ENCODE measurements around the gene EPHB1.

The EPHB1 gene

GRCh38 chr3:134757549-134758069, 37.5 kb upstream of the EPHB1 start:
- no peaks in the 10 kb centered on the region for H3K4me1 ChIP-seq (ENCODE audit: control insufficient read depth, insufficient read depth, low read length)
- H3K27me3 ChIP-seq (ENCODE audit: control insufficient read depth, insufficient read depth, low read length) = no peaks in the 10 kb centered on the region; the same call in 1 of the 2 replicates
- H3K4me3 ChIP-seq (ENCODE audit: low read depth, low read length) = no peak overlapping the region
- H3K9ac ChIP-seq (ENCODE audit: low read depth, low read length) = no peak overlapping the region
- no peaks in the 10 kb centered on the region for H3K36me3 ChIP-seq (ENCODE audit: control insufficient read depth, insufficient read depth, low read length)
- H3K9me3 ChIP-seq (ENCODE audit: control insufficient read depth, insufficient read depth, low read length) = no peaks in the 10 kb centered on the region
- no peak overlapping the region for H3K27ac ChIP-seq (ENCODE audit: low read depth, low read length)

- no peaks in the 10 kb centered on the region for H3K36me3 ChIP-seq (ENCODE audit: control insufficient read depth, insufficient read depth, low read length)
- no peak overlapping the region for H3K27ac ChIP-seq (ENCODE audit: low read depth, low read length)
- H3K4me1 ChIP-seq (ENCODE audit: control insufficient read depth, insufficient read depth, low read length) = no peaks in the 10 kb centered on the region
- H3K27me3 ChIP-seq (ENCODE audit: control insufficient read depth, insufficient read depth, low read length) = no peaks in the 10 kb centered on the region; the same call in 1 of the 2 replicates
- H3K9me3 ChIP-seq (ENCODE audit: control insufficient read depth, insufficient read depth, low read length) = no peaks in the 10 kb centered on the region
- no peak overlapping the region for H3K4me3 ChIP-seq (ENCODE audit: low read depth, low read length)
- no peak overlapping the region for H3K9ac ChIP-seq (ENCODE audit: low read depth, low read length)
These were observed 33.8 kb upstream of the EPHB1 start for GRCh38 chr3:134761213-134761612.

DNA sequence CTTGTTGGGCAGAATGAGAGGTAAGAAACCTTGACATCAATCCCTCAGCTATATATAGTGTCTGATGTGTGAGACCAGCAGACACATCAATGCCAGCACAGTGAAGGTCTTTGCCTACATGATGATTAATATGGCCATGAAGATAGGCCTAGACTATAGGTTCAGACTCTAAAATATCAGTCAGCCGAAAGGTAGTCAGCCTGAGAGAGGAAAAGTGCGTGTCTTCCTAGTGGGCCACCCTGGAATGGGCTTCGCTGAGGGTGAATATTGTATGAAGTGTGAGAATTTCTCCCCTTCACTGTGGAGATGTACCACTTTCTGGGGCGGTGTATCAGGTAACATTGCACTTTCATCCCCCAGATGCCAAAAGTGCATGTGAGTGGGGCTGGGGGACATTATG, 33.0 kb upstream of the EPHB1 start:
- H3K9me3 ChIP-seq (ENCODE audit: control insufficient read depth, insufficient read depth, low read length) = no peaks in the 10 kb centered on the region
- H3K27me3 ChIP-seq (ENCODE audit: control insufficient read depth, insufficient read depth, low read length) = no peaks in the 10 kb centered on the region
- H3K36me3 ChIP-seq (ENCODE audit: control insufficient read depth, insufficient read depth, low read length) = no peaks in the 10 kb centered on the region
- H3K9ac ChIP-seq (ENCODE audit: low read depth, low read length) = no peak overlapping the region
- no peaks in the 10 kb centered on the region for H3K4me1 ChIP-seq (ENCODE audit: control insufficient read depth, insufficient read depth, low read length)
- no peak overlapping the region for H3K27ac ChIP-seq (ENCODE audit: low read depth, low read length)
- H3K4me3 ChIP-seq (ENCODE audit: low read depth, low read length) = no peak overlapping the region

DNA sequence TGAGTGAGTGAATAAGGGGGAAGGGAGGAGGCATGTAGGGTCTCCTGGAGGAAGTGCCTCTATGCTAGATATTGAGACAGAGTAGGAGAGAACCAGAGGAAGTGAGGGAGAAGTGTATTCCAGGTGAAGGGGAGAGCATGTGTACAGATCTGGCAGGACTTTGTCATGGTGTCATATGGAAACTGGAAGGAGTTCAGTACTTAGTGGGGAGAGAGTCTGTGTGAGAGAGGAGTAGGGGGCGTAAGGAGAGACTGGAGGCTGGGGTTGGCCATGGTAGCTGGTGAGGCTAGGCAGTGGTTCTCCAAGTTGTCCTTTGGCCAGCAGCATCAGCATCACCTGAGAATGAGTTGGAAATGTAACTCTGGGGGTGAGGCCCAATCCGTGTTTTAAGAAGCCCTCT, 29.6 kb upstream of the EPHB1 start:
- no peaks in the 10 kb centered on the region for H3K27me3 ChIP-seq (ENCODE audit: control insufficient read depth, insufficient read depth, low read length)
- H3K9ac ChIP-seq (ENCODE audit: low read depth, low read length) = no peak overlapping the region
- no peaks in the 10 kb centered on the region for H3K9me3 ChIP-seq (ENCODE audit: control insufficient read depth, insufficient read depth, low read length)
- H3K4me3 ChIP-seq (ENCODE audit: low read depth, low read length) = no peak overlapping the region
- H3K4me1 ChIP-seq (ENCODE audit: control insufficient read depth, insufficient read depth, low read length) = no peaks in the 10 kb centered on the region
- no peak overlapping the region for H3K27ac ChIP-seq (ENCODE audit: low read depth, low read length)
- no peaks in the 10 kb centered on the region for H3K36me3 ChIP-seq (ENCODE audit: control insufficient read depth, insufficient read depth, low read length)

DNA sequence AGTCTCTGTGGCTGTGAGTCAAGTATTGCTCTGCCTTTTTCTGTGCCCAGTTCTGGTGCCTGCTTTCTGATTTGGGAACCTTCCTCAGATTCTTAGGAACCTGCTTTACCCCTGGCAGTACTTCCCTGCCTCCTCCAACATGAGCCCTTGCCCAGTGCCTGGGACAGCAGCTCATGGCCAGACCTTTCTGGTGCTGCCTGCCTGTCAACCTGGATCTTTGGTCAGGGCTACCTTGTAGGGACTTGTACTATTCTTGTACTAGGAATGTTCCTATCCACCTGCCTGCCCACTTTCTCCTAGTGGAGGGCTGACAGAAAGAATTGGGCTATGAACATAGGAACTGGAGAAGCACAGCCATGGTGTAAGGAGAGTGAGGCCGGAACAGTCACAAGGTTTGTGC, 28.8 kb upstream of the EPHB1 start:
- Histone ChIP-seq H3K27me3 (ENCODE audit: control insufficient read depth, insufficient read depth, low read length) (no peaks in the 10 kb centered on the region), H3K9ac (ENCODE audit: low read depth, low read length) (no peak overlapping the region), H3K4me1 (ENCODE audit: control insufficient read depth, insufficient read depth, low read length) (no peaks in the 10 kb centered on the region), H3K4me3 (ENCODE audit: low read depth, low read length) (no peak overlapping the region), H3K36me3 (ENCODE audit: control insufficient read depth, insufficient read depth, low read length) (no peaks in the 10 kb centered on the region), H3K9me3 (ENCODE audit: control insufficient read depth, insufficient read depth, low read length) (no peaks in the 10 kb centered on the region), H3K27ac (ENCODE audit: low read depth, low read length) (no peak overlapping the region)

DNA sequence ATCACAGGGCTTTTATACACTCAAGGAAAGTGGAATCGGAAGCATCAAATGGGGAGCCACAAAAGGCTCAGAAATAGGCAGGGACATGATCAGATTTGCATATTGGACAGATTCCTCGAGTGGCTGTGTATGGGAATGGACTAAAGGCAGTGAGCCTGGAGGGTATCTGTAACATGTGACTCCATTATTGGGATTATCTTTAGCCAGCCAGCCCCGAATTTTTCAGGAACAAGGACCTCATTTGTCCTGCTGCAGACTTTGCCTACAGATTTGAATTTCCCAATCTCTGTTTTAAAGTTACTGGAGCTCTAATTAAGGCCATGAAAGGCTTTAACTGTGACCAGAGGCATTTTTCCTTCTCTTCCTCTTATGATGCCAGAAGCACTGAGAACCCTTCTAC, 26.9 kb upstream of the EPHB1 start:
- Histone ChIP-seq H3K9me3 (ENCODE audit: control insufficient read depth, insufficient read depth, low read length) (no peaks in the 10 kb centered on the region), H3K27me3 (ENCODE audit: control insufficient read depth, insufficient read depth, low read length) (no peaks in the 10 kb centered on the region), H3K27ac (ENCODE audit: low read depth, low read length) (no peak overlapping the region), H3K36me3 (ENCODE audit: control insufficient read depth, insufficient read depth, low read length) (no peaks in the 10 kb centered on the region), H3K9ac (ENCODE audit: low read depth, low read length) (no peak overlapping the region), H3K4me1 (ENCODE audit: control insufficient read depth, insufficient read depth, low read length) (no peaks in the 10 kb centered on the region), H3K4me3 (ENCODE audit: low read depth, low read length) (no peak overlapping the region)

DNA sequence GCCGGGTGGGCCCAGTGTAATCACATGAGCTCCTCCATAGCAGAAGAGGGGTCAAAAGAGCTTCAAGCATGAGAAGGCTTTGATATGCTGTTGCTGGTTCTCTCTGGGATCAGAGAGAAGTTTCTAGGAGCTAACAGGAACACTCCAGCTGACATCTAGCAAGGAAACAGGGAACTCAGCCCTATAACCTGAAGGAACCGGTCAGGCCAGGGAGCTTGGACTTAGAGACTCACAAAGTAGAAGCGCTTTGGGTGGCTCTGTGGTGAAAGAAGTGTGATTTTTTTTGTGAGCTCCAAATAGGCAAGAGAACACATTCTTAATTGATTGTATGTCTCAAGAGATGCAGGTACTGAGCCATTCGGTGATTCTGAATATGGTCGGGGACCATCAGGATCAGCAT, 26.2 kb upstream of the EPHB1 start:
- Histone ChIP-seq H3K36me3 (ENCODE audit: control insufficient read depth, insufficient read depth, low read length) (no peaks in the 10 kb centered on the region), H3K4me1 (ENCODE audit: control insufficient read depth, insufficient read depth, low read length) (no peaks in the 10 kb centered on the region), H3K27ac (ENCODE audit: low read depth, low read length) (no peak overlapping the region), H3K27me3 (ENCODE audit: control insufficient read depth, insufficient read depth, low read length) (no peaks in the 10 kb centered on the region), H3K9ac (ENCODE audit: low read depth, low read length) (no peak overlapping the region), H3K4me3 (ENCODE audit: low read depth, low read length) (no peak overlapping the region), H3K9me3 (ENCODE audit: control insufficient read depth, insufficient read depth, low read length) (no peaks in the 10 kb centered on the region)

DNA sequence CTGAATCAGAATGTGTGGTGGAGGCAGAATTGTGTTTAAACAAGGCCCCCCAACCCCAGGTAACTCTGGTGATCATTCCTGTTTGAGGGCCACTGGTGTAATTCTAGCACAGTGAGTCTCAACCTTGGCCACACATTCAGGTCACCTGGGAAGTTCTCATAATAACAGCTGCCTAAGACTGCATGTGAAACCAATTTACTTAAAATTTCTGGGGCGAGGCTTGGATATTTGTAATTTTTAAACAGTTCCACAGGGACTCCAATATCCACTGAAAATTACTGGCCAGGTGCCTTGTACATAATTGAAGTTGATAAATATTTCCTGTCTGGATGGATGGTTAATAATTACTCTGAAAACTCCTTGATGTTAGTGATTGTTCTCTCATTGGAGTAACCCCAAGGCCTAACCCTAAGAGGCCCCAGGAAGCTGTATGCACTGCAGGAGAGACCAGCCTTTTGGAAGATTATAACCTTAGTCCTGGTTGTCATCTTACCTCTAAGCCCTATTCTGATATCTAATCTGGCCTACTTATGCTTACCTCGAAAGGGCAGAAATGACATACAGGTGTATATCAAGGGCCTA, 25.7 kb upstream of the EPHB1 start:
- H3K9ac ChIP-seq (ENCODE audit: low read depth, low read length) = no peak overlapping the region
- no peaks in the 10 kb centered on the region for H3K27me3 ChIP-seq (ENCODE audit: control insufficient read depth, insufficient read depth, low read length)
- no peaks in the 10 kb centered on the region for H3K4me1 ChIP-seq (ENCODE audit: control insufficient read depth, insufficient read depth, low read length)
- H3K27ac ChIP-seq (ENCODE audit: low read depth, low read length) = no peak overlapping the region
- no peaks in the 10 kb centered on the region for H3K9me3 ChIP-seq (ENCODE audit: control insufficient read depth, insufficient read depth, low read length)
- H3K4me3 ChIP-seq (ENCODE audit: low read depth, low read length) = no peak overlapping the region
- H3K36me3 ChIP-seq (ENCODE audit: control insufficient read depth, insufficient read depth, low read length) = no peaks in the 10 kb centered on the region

DNA sequence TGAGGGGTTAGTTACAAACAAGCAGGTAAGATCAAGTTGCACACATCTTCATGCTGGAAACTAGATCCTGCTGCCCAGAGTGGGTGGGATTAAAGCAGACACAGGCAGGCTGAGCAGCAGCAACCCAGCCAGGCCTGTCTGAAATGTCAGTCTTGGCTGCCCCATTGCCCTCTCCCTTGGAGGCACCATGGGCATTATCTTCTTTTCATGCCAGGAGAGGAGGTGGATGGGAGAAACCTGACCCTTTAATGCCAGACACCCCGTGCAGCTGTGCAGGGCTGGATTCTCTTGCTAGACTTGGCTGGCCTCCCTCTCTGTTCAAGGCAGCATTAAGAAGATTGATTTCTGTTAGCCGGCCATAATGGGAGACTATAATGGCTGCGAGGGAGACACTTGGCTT, 23.0 kb upstream of the EPHB1 start:
- no peaks in the 10 kb centered on the region for H3K27me3 ChIP-seq (ENCODE audit: control insufficient read depth, insufficient read depth, low read length)
- no peak overlapping the region for H3K27ac ChIP-seq (ENCODE audit: low read depth, low read length)
- H3K9me3 ChIP-seq (ENCODE audit: control insufficient read depth, insufficient read depth, low read length) = no peaks in the 10 kb centered on the region
- H3K9ac ChIP-seq (ENCODE audit: low read depth, low read length) = no peak overlapping the region
- H3K4me1 ChIP-seq (ENCODE audit: control insufficient read depth, insufficient read depth, low read length) = no peaks in the 10 kb centered on the region
- no peaks in the 10 kb centered on the region for H3K36me3 ChIP-seq (ENCODE audit: control insufficient read depth, insufficient read depth, low read length)
- no peak overlapping the region for H3K4me3 ChIP-seq (ENCODE audit: low read depth, low read length)

DNA sequence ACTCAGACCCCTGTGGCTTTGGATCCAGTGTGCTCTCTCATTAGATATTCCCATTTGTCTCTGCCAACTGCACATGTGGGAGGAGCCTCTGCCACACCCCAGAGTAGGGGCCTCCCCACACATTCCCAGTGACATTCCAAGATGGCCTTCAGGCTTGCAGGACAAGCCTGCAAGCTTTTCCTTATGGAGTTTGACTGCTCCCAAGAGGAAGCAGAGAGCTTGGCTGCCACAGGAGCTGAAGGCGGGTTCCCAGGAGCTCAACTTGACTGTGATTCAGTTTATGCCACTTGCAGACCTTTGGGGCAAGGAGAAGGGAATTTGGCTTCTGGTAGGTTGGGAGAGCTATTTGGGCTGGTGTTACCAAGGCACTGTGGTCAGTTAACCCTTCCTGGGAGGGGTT, 22.5 kb upstream of the EPHB1 start:
- Histone ChIP-seq H3K4me3 (ENCODE audit: low read depth, low read length) (no peak overlapping the region), H3K27me3 (ENCODE audit: control insufficient read depth, insufficient read depth, low read length) (no peaks in the 10 kb centered on the region), H3K9me3 (ENCODE audit: control insufficient read depth, insufficient read depth, low read length) (no peaks in the 10 kb centered on the region), H3K9ac (ENCODE audit: low read depth, low read length) (no peak overlapping the region), H3K36me3 (ENCODE audit: control insufficient read depth, insufficient read depth, low read length) (no peaks in the 10 kb centered on the region), H3K4me1 (ENCODE audit: control insufficient read depth, insufficient read depth, low read length) (no peaks in the 10 kb centered on the region), H3K27ac (ENCODE audit: low read depth, low read length) (no peak overlapping the region)

DNA sequence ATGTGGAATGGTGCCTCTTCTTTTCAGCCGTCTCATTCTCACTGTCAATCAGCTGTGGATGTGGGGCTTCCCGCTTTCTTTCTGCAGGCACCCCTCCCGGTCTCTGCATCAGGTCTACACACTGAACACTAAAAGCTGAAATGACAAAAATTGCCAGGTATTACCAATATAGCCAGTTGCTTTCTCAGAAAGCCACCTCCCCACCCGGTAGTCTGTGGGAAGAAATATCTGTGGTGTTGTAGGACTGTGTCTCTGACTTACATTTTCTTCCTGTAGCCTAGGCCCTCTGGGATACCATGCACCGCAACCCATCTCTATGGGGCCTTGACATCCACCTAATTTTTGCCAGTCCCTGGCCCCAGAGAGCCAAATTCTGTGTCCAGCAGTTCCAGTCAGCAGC, 19.2 kb upstream of the EPHB1 start:
- no peaks in the 10 kb centered on the region for H3K27me3 ChIP-seq (ENCODE audit: control insufficient read depth, insufficient read depth, low read length)
- no peaks in the 10 kb centered on the region for H3K36me3 ChIP-seq (ENCODE audit: control insufficient read depth, insufficient read depth, low read length)
- H3K27ac ChIP-seq (ENCODE audit: low read depth, low read length) = no peak overlapping the region
- no peaks in the 10 kb centered on the region for H3K4me1 ChIP-seq (ENCODE audit: control insufficient read depth, insufficient read depth, low read length)
- no peak overlapping the region for H3K9ac ChIP-seq (ENCODE audit: low read depth, low read length)
- H3K4me3 ChIP-seq (ENCODE audit: low read depth, low read length) = no peak overlapping the region
- H3K9me3 ChIP-seq (ENCODE audit: control insufficient read depth, insufficient read depth, low read length) = no peaks in the 10 kb centered on the region

DNA sequence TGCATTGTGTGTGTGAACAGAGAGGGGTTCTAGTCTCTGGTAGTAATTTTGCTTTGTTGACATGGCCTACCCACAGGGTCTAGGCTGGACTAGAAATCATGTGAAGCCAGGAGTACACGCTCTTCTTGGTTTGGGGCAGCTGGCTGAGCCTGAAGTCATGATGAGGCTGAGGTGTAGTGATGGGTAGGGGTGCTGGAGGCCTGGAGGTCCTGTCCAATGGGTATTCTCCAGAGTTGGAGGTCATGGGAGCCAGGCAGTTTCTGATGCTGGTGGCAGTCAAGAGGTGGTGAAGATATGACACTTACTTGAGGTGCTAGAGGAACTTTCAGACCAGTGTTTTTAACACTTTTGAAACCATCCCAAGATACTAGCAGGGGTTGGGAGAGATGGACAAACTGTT, 18.5 kb upstream of the EPHB1 start:
- no peak overlapping the region for H3K4me3 ChIP-seq (ENCODE audit: low read depth, low read length)
- no peaks in the 10 kb centered on the region for H3K4me1 ChIP-seq (ENCODE audit: control insufficient read depth, insufficient read depth, low read length)
- H3K9me3 ChIP-seq (ENCODE audit: control insufficient read depth, insufficient read depth, low read length) = no peaks in the 10 kb centered on the region
- no peak overlapping the region for H3K9ac ChIP-seq (ENCODE audit: low read depth, low read length)
- no peaks in the 10 kb centered on the region for H3K36me3 ChIP-seq (ENCODE audit: control insufficient read depth, insufficient read depth, low read length)
- no peak overlapping the region for H3K27ac ChIP-seq (ENCODE audit: low read depth, low read length)
- H3K27me3 ChIP-seq (ENCODE audit: control insufficient read depth, insufficient read depth, low read length) = no peaks in the 10 kb centered on the region
